ENCODE measurements around the gene GNG2. TPM values are rescaled to one million over a fixed set of nuclear protein-coding genes. Genes with fewer than 3 reads are reported as not detected.

The GNG2 gene
- total RNA-seq, 2 donors from 2014 or later: 14.5 to 29.5 TPM

DNA sequence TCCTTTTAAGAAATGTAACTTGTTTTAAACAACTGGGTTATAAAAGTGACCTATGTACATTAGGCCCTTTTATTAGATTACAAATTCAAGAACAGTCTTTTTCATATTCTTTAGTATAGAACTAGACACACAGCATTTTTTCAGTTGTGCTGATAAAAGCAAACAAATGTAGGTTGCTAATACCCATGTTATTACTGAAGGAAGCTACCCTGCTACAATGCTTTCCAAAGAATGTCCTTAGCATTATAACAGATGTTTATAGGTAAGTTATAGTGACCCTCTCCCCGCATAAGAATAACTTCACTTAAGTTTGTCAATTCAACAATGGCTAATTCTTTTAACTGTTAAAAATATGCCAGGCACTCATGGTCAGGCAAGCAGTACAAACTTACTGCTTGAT, 146.8 kb downstream of the GNG2 start:
- intact Hi-C loops (cut with DNase I): loop anchor here in 1 of 2 donors (10.0 kb wide), 1 partner anchor 108 kb away; no protein-coding TSS in a partner anchor
- DNase-seq (ENCODE audit: low spot score): no peak

DNA sequence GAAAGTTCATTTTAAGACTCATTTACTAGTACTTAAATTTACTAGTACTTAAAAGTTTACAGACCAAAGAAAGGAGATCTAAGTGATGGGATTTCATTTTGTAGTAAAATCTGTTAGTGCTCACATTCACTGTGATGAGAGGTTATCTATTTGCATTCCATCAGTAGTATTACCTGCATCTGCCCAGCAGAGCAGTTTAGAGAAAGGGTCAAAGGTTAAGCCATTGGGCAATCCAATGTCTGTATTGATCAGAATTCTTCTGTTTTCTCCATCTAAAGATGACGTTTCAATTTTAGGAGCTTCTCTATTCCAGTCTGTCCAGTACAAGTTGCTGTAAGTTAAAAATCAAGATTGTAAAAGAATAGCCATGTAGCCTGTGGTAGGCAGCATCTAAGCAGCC, 147.2 kb downstream of the GNG2 start:
- intact Hi-C loops (cut with DNase I): loop anchor here in 1 of 2 donors (10.0 kb wide), 1 partner anchor 107 kb away; no protein-coding TSS in a partner anchor

GRCh38 chr14:52008136-52008535, 147.7 kb downstream of the GNG2 start:
- DNase-seq (ENCODE audit: low spot score): no peak
- intact Hi-C loops (cut with DNase I): loop anchor here in 1 of 2 donors (10.0 kb wide), 1 partner anchor 107 kb away; no protein-coding TSS in a partner anchor

More for the DNA sequence above, 147.2 kb downstream of the GNG2 start:
- no peak for DNase-seq (ENCODE audit: low spot score)

DNA sequence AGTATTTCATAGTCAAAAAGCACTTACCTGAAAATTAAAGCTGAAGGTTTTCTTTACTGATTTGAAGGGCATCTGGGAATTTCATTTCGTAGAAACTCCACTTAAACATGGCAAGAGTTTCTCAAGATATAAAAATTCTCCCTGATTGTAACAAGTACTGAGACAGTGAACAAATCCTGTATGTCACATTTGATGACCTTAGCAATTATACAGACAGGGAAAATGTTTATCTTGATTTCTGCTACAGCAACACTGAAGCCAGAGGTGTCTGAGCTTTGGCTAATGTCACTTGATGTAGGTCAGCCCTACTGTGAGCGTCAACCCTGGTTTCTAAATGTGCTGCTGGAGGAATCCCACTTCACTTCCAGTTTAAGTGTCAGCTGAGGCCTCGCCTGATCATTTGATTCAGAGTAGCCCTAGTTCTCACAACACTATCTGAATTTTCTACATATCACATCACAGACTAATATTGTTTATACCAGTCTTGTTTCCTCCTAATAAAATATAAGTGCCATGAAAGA, 149.8 kb downstream of the GNG2 start:
- intact Hi-C loops (cut with DNase I): no loop called here
- no peak for DNase-seq (ENCODE audit: low spot score)

DNA sequence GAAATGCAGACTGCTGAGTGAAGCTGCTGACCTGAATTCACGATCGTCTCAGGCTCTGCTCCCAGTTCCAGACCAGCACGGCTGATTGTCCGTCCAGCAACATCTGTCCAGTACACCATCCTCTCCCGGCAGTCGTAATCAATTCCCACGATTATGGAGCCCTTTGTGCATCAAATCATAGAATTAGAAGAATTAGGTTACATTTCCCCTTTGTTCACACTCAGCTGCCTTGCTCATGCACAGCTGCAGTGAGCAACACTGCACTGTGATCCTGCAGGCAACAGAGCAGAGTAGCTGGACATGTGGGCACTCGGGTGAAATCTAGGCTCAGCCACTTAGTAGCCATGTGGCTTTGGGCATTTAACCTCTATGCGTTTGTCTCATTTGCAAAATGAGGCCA, 151.1 kb downstream of the GNG2 start:
- intact Hi-C loops (cut with DNase I): no loop called here
- no peak for DNase-seq (ENCODE audit: low spot score)

- intact Hi-C loops (cut with DNase I): no loop called here
- no peak for DNase-seq (ENCODE audit: low spot score)
Measured at GRCh38 chr14:52012635-52013034, 152.2 kb downstream of the GNG2 start.

DNA sequence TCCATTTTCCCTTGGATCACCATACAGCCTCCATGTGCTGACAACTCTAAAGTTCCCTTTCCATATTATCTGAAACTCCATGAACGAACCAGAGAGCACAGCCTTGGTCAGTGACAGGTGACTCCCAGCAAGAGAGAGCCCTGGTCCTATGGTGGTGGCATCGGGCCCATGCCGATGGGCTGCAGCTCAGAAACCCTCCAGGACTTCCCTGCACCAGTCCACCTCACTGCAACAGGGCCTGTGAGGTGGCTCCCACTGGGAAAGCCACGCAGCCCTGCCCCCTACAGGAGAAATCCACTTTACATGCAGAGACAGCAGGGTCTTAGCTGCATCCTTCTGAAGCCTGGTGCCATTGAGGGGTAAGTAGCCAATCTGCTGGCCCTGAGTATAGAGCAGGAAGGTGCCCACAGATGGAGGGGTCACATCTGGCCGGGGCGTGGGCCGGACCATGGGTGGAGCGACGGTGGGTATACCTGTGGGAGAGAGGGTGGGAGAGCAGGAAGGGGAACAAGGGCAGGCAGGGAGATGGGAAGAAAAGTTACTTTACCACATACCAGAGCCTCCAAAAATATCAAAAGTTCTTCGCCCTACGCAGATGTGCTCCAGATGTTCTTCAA, 153.7 kb downstream of the GNG2 start:
- no peak for DNase-seq (ENCODE audit: low spot score)
- intact Hi-C loops (cut with DNase I): no loop called here

- no peak for DNase-seq (ENCODE audit: low spot score)
- intact Hi-C loops (cut with DNase I): no loop called here
Measured at GRCh38 chr14:52014601-52015267, 154.3 kb downstream of the GNG2 start.

- no peak for DNase-seq (ENCODE audit: low spot score)
- intact Hi-C loops (cut with DNase I): no loop called here
Measured at GRCh38 chr14:52015411-52016030, 155.1 kb downstream of the GNG2 start.

DNA sequence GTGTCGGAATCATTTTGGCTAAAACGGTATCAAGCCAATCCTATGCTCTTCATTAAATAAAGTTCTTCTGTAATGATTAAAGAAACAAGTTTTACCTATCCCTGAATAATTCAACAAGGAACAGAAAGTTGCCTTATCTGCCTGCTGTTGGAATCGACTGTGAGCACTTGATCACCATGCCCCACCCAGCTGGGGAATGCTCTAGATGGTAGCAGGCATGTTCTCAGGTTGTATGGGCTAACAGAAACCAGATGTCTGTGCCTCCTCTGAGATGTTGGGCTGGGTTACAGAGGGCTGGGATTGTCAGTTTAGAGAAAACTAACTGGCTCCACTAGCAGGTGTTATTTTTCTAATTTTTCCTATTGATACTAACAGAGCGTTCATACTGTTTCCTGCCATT, 157.8 kb downstream of the GNG2 start:
- intact Hi-C loops (cut with DNase I): no loop called here
- no peak for DNase-seq (ENCODE audit: low spot score)

DNA sequence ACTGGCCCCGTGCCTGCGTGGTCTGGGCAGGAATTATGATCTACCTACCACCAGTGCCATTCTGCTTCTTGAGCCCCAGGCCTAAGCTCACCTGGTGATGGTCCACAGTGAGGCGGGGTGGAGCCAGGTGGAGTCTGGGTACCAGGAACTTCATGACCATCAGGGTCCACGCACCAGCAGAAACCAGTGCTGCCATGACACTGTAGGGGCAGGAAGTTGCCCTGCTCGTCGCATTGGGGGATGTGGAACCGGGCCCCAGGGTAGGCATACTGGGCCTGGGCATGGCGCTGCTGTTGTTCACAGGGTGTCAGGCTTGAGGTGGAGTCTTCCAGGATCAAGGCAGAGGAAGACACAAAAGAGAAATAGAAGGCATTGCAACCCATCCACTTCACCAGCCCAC, 158.6 kb downstream of the GNG2 start:
- intact Hi-C loops (cut with DNase I): no loop called here
- no peak for DNase-seq (ENCODE audit: low spot score)

Other genes starting within 250 kb of the GNG2 start
- gene FRMD6, start 208.7 kb upstream of the GNG2 start, total RNA-seq: 10 to 100 TPM; 33.1 to 49.6 TPM
- 100 to 1,000 TPM; 128 to 131 TPM for gene RTRAF, start 128.9 kb downstream of the GNG2 start, total RNA-seq
- 10 to 100 TPM; 49.8 to 56.9 TPM for gene NID2, start 208.4 kb downstream of the GNG2 start, total RNA-seq